Measurements from ENCODE around the gene KMT2C.

Gene KMT2C

DNA sequence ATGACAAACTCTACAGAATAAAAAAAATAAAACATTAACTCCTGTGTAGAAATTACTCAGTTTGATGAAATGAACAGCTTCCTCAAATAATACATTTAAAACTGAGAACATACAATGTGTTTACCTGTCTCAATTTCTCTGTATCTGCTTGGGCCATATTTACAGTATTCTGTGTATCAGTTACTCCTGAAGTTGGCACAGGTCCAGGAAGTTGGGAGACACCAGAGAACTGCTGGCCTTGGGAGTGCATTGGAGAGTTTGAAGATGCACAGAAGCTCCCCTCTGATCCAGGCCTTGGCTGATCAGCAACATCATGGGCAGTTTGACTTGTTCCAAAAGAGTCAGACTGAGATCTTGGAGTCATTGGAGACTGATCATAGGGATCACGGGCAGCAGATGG lies 255.2 kb downstream of the KMT2C start:
- no peak for DNase-seq

DNA sequence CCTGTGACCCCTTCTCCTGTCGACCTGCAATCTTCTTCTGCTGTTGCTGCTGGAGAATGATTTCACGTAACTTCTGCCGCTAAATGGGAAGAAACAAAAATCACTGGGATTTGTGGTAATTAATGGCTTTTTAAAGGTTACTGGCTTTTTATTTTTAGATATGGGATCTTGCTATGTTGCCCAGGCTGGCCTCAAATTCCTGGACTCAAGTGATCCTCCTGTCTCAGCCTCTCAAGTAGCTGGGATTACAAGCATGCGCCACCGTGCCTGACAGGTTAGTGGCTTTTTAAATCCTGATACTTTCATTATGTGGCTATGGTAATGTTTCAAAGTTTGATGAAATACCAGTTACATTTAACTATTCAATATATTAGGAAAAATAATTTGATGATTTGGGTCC lies 255.8 kb downstream of the KMT2C start:
- no peak for DNase-seq

DNA sequence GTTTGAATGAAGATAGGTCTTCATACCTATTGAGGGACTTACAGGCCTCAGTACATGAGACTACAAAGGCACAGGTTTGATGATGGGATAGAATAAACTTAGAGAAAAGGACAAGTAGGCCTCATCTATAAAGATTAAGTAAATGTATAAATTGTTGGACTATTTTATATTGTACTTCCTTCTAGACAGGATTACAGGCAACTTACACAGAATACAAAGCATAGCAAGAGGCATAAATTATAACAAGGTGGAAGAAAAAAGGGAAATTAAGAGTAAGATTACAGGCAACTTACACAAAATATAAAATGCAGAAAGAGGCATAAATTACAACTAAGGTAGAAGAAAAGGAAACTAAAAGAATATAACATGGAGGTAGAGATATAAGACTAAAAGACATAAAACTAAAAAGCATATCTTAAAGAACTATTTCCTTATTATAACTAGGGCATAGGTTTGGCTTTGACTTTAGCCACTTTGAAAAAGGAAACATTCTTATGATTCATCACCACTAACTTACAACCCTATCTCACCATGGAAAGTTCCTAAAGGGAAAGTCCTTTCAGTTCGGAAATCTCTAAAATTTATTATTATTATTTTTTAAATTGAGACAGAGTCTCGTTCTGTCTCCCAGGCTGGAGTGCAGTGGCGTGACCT lies 257.3 kb downstream of the KMT2C start:
- no peak for DNase-seq

DNA sequence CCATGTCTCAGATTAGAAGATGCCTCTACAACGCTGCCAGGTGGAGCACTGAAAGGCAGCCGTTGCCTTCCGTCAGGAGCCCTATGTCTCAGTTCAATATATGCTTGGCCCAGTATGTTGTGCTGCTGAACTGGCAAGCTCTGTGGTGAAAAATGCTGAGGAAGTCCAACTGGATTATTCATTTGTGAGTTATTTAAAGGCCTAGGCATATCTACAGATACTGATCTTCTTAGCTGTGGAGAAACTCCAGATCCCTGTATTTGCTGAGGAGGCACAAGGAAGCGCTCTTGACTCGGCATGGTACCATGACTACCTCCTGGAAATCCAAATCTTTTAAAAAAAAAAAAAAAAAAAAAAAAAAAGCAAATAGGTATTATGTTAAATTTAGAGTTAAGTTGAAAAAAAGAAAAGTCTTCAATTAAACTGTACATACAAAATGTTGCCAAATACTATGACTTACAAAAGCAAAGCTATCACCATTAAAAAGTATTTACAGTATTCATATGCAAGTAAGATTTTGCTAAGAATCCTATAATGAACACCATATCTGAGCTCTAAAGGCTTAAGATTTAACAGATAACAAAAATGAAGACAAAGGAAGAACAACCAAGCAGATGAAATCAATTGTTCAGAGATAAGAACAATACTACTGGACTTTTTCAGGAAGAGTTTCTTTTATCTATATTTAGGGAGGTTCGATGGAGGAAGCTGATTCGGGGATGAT lies 258.0 kb downstream of the KMT2C start:
- DNase-seq: no peak

DNA sequence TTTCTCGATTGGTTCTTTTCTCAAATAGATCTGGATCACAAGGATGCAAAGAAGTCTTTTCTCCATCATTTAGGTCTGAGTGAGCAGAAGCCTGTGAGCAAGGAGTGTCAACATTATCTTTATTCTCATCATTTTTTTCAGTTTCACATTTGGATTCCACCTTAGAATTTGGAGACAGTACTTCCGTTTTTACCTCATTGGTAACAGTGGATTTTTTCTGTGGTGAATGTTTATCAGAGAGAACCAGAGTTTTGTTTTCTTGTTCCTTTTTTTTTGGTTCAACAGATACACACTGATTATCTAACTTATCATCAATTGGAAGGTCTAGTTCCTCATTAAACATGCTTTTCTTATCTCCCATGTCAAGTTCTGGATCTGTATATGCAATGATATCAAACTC lies 259.0 kb downstream of the KMT2C start:
- no peak for DNase-seq

DNA sequence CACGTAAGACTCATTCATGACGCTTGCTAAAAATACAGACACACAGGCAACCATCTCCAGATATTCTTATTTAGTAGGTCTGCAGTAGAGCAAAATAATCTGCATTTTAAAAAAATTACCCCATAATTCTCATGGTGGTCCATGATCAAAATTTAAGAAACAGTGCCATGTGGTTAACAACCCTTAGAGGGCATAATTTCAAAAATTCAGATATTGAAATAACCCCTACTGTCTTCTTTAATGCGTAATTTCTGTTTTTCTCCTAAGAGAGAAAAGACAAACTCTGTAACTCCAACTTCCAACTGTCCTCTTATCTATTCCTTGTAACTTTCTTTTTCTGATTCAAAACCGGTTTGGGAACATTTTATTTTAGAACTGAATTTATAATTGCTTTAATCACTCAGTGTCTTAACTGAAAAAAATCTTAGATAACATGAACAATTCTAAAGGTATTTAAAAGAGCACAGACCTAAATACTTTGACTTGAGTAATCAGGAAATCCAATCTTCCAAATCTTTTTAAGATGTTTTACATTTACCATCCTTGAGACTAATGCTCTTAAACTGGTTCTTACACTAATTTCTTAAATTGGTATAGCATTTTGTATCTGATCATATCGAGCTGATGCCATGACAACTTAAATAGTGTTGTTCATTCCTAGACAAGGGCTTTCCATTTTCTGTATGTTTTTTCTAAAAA lies 262.3 kb downstream of the KMT2C start:
- DNase-seq: no peak

DNA sequence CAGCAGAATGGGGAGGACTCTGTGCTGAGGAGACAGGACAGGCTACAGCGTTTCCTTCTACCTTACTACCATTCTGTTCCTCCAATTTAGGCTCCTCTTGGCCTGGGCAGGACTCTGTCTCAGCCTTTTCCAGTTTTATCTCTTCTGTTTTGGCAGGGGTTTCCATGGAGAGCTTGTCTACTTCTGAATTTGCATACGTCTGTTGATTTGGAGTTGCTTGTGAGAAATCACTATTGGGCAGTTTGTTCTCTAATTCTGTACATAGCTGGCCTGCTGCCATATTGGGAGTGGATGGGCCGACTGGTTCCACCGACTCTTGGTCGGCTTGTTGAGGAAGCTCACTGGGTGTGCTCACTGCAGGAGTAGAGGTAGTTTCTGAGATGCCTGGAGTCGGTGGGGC lies 273.5 kb downstream of the KMT2C start:
- no peak for DNase-seq

DNA sequence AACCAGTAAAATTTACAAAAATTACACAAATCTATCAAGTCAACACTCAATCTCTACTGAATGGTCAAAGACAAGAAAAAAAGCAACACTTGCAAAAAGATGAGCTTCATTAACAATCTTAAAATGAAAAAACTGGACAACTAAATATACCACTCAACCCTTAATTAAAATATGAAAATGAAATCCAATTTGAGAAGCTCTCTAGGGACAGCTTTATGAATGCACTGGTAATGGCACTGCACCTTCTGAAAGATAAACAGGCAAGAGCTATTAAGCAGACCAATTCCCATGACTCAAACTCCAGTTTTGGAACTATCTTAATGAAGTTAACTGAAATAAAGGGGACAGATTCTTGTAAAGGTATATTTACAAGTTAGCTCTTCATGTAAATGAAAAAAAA lies 274.6 kb downstream of the KMT2C start:
- no peak for DNase-seq

DNA sequence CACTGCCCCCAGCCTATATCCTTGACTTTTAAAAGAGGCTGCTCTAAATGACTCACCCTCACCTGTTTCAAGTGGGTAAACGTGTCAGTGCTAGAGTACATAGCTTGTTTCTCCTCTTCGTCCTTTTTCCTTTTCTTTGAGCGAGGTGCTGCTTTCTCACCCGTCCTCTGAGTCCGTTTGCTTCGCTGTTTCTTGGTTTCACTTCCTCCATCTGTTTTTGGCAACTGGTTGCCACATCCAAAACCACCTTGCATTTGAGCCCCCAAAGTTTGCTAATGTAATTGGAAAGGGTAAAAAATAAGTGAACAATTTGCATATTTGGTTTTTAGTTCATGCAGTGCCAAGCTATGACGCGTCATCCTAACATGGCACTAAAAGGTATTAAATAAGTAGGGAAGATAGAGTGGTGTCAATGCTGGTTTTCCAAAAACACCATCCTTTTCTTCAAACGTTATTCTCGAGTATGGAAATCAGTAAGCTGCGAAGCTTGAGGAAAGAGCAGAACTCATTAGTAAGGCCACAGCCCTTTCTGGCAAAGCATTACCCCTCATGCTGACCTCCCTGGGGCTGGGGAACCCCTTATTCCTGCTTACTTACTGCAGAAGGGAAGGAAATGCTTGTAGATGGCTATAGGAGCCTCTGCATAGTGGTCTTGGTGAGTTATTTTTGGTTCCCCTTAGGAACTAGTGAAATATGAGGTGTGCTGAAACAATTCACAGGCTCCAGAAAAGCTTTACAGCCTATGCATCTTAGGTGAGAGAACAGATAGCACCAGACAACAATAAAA lies 276.8 kb downstream of the KMT2C start:
- DNase-seq: no peak

DNA sequence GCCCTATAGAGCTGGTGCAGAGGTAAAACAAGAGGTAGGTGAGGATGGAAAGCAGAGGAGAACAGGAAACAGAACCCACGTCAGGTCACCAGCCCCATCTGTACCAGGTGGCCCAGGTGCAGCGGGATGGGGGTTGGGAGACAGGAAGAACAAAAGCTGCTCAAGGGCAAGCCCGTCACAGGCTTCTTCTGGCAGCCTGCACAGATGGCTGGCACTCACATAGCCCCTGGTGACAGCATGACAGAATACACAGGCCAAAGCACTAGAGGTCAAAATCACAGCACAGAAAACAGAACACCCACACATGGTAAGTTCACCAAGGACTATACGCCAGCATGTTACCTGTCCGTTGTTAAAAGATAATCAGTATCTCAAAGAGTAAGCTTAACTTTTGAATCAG lies 283.5 kb downstream of the KMT2C start:
- no peak for DNase-seq

DNA sequence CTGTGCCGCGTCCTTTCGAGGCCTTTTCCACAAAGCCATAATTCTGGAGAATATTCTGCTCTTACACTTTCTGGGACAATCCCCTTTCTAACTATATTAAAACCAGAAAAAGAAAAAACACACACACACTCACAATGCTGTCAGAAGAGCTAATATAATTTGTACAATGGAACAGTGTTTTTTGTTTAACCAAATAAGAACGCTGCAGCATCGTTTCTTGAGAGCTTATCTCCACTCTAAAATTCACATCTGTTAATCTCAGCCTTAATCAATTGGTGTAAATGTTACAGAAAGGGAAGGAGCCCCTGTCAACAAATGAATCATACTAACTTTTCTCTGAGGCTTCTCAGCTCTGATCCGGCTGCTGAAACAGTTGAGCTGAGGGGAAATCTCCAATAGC lies 286.4 kb downstream of the KMT2C start:
- no peak for DNase-seq

DNA sequence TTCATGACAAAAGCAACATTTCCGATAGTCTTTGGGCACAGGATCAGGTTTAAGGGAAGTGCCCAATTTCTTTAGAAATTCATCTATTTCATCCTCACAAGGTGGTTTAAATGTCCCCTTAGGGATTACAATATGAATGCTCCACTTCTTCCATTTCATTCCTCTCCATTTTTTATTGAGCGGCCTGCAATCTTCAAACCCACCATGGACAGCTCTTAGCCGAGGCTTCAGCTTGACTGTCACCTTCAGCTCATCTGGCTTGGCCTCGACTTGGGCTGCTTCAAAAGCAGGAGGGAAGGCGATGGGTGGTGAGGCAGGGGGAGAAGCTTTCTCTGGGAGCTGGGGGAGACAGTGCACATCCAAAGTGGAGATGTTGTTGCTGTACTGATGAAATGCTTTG lies 287.1 kb downstream of the KMT2C start:
- no peak for DNase-seq

DNA sequence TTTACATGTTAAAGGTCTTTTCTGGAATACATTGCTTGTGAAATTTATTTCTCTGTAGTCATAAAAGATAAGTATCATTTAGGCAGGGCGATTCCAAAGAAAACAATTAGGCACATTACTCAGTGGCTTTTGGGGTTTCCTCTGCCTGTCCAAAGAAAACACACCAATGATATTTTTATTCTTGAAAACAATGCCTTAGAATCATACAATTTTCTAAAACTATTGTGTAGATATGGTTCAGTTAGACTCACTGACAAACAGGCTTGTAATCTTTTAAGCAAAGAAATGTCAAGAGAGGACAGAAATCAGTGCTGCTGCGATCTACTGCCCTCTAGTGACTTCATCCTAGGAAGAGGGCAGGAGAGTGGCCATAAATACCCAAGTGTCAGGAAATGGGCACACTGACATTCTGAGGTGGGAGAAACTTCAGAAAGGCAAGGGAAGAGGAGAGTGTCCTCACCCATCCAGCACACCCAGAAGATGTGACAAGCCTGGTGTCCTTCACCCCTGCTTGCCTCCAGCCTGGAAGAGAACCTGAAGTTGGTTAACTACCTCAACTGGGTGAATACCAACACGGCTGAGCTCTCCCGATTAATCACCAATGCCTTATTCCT lies 289.8 kb downstream of the KMT2C start:
- DNase-seq: peak; percentile 1

DNA sequence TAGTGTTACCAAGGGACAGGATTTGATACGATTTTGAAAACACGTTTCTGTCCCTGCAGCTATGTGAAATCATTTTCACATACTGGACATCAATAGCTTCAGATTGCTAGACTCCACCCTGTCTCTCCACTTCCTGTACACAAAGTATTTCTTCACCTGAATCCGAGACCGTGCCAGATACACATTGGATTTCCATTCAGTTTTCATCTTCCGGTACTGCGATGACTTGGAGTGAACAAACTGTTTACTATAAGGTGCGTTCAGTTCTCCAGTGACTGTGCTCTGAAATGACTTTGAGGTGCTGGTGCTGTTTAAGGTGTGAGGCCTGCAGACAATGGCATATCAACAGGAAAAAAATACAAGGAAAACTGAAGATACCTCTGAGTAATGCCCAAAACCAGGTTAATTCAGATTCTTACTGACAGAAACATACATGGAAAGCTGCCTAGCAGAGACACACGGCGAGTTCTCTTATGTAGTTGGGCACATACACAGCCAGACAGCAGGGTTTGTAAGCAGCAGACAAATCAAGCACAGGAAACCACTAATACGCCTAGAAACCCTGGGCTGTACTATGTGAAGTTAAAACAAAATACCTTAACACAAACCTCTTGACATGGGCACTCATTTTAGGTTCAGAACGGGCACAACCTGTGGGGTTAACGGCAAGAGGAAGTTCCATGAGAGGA lies 291.1 kb downstream of the KMT2C start:
- no peak for DNase-seq

DNA sequence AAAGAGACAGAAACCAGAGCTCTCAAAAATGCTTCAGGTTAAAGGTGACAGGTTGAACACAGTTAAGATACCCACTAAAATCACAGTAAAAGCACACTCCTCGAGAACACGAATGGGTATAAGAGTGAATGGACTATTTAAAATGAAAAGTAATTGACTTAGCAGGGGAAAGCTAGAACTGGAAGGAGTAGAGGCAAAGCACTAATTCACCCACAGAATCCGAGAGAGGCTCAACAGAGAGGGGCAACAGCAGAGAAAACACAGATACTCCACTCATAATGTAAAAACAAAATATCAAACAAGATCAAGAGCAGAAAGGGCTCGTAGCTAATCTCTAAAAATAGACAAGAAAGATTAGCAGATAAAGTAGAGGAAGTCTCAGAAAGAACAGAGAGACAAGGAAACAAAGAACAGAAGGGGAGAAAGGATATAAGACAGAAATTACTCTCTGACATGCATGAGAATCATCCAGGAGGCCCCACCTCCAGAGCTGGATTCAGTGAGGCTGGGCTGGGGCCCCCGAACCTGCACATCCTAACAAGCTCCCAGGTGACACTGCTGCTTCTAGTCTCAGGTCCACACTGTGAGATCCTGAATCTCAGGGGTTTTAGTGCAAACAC lies 292.7 kb downstream of the KMT2C start:
- no peak for DNase-seq

DNA sequence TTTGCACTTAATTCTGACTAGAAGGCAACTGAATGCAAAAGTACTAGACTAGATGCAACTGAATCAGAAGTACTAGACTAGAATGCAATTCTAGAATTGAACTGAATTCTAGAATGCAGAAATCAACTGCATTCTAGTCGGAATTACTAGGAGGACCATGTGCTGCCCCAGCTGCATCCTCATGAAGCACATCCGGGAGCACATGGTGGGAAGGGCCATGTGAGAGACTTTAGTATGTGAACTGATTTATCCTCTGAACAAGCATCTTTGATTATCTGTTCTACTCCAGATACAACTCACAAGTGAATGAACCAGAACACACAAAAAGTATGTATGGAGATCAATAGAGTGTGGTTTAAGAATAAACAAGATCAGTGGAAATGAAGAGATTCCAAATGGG lies 295.2 kb downstream of the KMT2C start:
- DNase-seq: no peak

DNA sequence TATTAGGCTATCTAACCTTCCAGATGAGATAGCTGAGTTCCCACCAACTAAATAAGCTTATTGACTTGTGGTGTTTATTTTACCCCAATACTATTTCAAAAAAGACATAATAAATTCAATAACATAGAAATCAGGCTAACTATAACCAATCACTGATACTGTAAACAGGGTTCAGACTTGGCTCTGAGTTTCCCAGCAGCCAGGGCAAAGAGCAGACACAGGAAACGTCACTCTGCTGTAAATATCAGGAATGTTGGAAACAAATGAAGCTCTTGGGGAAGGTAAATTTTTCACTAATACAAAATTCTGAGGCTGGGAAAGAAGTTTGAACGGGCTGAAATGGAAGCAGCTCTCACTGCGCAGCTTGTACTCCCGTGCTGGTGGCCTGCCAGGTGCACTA lies 295.7 kb downstream of the KMT2C start:
- no peak for DNase-seq

DNA sequence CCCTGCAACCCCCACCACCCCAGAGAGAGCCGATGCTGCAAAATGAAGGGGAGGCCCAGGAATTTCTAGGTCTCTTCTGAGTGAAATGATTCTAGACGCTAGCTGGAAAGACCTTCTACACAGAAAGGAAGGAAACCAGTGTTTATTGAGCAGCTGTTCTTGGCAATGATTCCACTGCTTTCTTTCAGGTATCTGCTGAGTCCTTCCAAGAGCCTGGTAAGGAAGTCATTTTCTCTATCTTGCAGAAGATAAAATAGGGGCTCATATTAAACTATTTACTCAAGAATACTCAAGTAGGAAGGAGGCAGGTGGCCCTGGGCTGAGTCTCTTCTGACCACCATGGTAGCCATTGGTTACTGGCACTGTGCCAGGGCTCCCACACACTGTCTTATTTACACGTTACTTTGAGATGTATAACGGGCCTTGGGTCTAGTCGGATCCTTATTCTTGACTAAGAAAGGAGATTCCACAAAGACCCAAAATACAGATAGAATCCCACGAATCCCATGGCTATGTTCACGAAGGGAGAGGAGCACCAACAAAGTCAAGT lies 298.3 kb downstream of the KMT2C start:
- DNase-seq: no peak

DNA sequence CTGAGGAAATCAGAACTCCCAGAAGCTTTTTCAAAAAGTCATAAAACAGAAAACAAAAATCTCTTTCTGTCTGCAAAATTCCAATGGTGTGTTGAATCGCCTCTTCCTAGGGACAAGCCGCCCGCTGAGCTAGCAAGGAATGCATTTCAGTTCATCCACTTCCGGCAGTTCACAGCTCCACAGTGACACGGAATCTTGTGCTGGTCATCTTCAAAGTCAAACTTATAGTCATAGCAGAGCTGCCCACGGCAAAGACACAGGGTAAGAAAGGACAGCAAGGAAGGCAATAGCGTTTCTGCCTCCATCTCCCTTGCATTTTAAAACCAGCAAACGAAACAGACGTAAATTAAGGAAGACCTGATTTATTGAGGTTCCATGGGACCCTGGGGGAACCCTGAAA lies 299.1 kb downstream of the KMT2C start:
- no peak for DNase-seq

DNA sequence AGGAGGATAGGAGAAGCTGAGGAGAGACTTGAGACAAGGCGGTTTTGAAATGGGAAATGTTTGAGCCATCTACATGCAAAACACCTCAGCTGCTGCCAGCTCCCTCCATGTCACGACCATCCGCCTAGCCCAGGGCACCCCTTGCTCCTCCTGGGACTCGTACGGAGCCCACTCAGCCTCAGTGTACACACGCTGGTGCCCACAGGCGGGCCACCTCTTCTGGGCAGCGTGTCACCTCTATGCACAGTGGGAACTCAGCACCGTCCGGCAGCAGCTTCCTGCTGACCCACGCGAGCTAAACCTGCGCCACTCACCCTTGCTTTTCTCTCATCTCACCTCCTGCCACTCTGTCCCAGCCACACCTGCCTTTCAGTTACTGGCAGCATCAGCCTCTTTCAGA lies 302.0 kb downstream of the KMT2C start:
- no peak for DNase-seq

DNA sequence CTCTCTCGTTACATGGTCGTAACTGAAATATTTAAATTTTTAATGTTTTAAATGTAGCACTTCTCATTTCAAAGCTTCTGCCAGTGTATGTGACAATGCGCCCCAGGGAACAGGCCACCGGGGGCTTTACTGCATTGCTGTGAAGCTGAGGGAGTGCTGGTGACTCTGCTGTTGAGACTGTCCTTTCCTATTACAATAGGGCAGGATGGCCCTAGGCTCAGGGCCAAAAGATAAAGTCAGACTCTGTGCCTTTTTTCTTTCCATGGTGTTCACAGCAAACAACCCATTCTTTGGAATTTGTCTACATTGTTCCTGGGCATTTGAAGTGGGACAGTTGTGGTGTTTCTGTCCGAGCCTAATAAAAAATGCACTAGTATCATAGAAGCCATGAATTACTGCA lies 303.0 kb downstream of the KMT2C start:
- DNase-seq: no peak

All from NCI-H2081 treated with DMSO at 0.1 percent for 48 hours (cell line).